Daoy (cell line): ENCODE results near the gene SLC1A2. TPM values are rescaled to one million over a fixed set of nuclear protein-coding genes. Genes with fewer than 3 reads are reported as not detected.
A peak's percentile ranks its signal among the peaks of the same experiment; 100 is the strongest.

Experiments
- DNase-seq: peaks from one replicate; pipeline ENCODE4 v3.0.0-alpha.2; 2015; ENCODE audit warnings: low read depth
- total RNA-seq: library from RNA; depleted of rRNA; stranded (reverse); fragments of >200 nt; shearing (Covaris generic); gene quantifications from 2 replicates; pipeline ENCODE4 v1.2.3, GENCODE V29; 2014

SLC1A2 gene
- total RNA-seq, 1 experiment from 2014 or later, result 0.17 TPM

DNA sequence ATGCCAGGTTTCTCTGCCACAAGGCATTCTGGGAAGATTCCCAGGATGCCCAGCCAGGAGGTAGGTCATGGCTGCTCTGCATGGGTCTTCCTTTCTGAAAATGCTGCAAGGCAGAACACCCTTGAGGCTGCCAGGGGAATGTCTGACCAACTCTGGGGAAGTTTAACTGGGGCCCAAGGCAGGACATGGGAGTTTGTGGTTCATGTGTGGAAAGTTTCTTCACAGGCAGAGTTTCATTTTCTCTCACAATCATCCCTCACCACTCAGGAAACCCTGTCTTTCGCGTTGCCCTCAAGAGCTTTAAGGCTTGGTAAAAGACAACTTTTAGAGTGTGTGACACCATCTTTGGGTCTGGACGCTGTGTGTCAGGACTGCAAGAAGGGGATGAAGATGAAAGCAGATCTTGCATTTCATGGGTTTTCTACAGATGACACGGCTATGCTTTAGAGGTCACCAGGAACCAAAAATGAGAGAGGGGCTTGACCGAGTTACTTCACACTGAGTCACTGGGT, 146.9 kb downstream of the SLC1A2 start:
- DNase-seq, result no peak

DNA sequence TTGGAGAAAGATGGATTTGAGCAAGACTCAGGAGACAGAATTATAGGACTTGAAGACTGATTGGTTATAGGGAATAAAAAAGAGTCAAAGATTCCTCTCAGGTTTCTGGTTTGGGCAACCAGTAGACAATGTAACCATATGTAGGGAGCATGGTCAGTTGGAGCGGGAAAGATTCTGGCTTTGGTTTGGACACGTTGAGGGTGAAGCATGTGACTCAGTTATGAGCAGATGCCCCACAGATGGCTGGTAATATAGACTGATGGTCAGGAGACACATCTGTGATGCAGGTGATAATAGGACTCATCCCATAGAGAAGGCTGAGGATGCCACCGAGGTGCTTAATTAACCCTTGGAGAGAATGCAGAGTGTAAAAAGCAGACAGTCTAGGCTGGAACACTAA, 148.3 kb downstream of the SLC1A2 start:
- DNase-seq, result no peak

DNA sequence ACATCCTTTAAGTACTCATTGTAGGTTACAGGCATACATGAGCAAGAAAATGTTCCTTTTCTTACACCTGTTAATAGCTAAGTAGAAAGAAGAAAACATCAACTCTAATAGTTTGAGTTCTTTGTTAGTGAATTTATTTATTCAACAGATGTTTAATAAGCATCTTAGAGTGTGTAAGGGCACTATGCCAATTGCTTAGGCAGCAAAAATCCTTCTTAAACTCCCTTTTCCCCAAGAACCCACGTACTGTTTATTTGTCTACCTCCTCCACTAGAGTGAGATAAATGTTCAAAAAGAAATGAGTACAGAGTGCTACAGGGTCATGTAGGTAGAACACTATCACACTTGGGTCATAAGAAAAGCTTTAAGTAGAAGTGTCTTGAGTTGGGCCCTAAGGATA, 149.0 kb downstream of the SLC1A2 start:
- DNase-seq, result no peak

DNA sequence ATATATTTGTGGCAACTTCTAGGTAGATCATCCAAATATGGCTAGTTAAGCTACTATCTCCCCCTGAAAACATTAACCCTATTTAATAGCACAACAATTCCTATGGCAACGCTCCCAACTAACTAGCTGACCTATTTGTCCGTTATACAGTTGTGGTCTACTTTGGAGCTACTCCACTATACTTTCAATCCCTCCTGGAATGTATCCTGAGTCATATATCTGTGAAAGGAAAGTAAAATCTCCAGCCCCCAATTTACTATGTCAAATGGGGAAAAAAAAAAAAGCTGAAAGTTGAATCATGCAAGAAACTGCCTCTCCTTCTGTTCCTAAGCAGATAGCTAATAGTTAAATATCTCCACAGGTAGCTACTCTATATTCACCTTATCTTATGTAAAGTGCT, 151.9 kb downstream of the SLC1A2 start:
- peak; percentile 68 for DNase-seq

DNA sequence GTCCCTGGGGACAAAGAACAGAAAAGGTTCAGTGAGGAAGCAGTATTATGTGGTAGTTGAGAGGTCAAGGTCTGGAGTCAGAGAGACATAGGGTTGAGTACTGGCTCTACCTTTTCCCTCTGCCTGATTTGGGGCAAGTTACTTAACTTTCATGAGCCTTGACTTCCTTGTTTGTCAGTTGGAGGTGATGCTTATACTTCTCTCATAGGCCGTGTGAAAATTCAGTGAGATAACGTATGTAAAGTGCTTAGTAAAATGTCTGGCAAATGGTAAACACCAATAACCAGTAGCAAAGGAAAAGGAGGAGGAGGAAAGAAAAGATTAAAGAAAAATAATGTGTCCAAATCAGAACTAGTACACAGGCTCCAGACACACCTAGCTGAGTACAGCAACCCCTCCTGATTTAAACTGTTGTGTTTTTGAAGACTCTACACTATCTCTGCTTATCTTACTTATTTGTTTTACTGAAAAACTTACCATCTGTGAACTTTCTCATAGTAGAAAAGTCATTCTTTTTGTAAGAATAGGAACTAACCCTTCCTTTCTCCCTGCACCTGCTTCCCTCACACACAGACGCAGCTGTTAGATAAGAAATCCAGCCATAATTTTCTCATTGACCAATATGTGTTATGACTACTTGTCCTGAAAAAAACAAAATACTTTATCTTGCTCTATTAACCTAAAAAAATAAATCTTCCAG, 153.5 kb downstream of the SLC1A2 start:
- DNase-seq, result no peak

DNA sequence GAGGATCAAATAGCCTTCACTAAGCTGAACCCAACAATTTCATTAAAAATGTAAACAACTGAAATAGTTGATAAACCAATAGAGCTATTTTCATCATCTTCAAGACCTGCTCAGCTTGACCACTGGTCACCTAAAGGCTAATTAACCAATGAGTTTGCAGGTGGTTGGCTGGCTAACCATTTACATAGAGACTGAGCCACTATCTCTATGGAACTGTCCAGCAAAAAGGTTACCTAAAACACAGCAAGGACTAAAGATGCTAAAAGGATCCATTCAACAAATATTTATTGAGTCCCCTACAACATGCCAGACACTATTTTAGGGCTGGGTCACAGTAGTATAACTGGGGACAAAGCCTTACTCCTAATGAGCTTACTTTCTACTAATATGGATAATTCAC, 156.6 kb downstream of the SLC1A2 start:
- DNase-seq, result no peak

DNA sequence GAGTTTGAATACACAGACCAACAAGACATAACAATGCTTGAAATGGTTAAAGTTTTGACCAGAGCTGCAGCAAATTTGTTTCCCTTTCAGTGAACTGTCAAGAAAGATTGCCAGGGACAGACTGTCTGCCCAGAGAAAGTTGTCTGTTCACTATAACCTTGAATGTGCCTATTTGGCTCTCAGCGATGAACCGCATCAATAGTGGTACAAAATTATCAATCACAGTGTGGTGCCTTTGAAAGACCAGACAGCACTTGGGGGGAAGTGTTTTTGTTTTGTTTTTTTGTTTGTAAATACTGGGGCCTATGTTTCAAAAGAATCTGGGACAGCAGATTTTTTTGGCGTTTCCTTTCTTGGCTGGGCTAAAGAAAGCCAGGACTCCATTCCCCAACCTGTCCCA, 157.3 kb downstream of the SLC1A2 start:
- no peak for DNase-seq

DNA sequence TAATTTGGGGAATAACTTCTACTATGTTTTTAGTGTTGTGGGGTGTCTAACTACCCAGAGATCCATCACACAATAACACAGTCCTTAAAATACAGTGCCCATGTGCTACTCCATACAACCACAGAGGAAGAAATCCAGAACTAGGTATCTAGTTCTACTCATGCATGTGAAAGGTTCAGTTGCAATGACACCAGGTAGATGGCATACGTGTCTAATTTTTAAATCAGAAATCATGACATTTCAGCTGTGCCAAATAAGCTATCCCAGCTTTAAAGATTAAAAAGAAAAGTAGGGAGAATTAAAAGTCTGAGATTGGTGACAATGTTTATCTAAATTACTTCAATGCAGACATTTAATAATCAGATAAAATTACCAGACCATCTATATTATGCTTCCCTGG, 158.2 kb downstream of the SLC1A2 start:
- no peak for DNase-seq

DNA sequence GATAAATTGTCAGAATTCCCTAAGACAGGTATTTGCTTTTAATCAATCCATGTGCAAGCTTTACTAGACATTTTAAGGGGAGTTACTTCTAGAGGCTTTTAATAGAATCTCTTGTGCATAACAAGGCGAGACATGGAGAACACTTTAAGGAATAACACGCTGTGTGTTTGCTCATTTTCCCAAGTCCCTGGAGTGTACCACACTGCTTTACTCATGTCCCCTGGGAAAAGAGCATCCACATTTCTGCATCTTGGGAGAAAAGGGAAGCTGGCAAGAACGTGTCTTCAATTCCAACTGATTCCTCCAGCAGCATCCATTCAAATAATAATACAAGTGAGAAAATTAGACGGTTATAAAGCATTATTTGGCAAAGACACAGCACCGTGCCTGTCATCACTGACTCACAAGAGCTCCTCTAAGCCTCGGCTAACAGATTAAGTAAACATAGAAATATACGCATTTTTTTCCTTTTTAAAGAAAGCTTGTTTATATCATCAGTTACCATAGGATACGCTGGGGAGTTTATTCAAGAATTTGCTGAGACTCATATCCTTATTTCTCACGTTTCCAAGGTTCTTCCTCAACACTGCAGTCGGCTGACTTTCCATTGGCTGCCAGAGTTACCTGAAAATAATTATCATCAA, 158.9 kb downstream of the SLC1A2 start:
- peak; percentile 60 for DNase-seq

DNA sequence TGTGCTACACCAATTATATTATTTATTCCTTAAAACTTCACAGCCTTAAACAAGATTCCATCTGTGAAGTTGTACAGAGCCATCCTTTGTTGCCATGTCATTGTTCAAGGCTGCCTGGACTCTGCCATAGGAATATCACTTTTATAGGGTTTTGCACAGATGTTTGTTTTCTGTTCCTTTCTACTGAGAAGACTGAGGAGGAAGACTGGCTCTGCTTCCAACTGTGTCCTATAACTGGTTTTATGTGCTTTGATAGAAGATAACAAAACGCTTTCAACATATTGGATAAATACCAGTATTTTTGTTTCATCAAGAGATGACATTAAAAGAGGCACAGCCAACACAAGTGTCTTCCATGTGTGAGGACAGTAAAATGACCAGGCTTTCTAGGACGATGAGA, 159.8 kb downstream of the SLC1A2 start:
- DNase-seq, result no peak

DNA sequence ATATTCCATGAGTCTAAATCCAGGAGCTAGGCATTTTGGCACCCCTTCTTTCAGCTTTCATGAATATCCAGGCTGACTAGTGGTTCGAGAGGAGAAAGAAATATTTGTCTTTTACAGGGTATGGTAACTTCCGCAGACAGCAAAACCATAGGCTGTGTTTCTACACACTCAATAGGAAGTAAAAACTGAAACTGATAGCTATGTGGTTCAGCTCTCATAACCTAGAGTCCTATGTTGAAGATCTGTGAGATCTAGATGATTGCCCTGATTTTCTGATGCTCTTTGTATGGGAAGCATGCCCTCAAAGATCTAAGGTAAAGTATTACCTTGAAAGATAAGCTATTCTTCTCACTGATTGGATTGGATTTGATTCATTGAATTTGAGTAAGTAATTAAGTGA, 162.1 kb downstream of the SLC1A2 start:
- no peak for DNase-seq

DNA sequence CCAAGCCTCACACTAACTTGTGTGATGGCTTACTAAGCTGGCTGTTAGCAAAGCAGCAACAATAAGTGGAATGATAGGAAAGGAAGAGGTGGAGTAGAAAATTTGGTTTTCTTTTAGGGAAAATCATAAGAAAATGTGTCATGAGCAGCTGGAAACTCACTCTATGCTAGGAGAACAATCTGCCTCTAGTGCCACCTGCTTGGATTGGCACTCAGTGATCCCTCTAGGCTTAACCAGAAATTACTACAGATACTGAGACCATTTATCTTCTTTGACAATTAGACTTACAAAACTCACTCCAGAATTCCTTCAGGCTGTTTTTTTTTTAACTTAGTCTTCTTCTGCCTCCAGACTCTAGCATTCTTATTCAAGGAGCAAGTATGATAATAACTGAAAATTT, 163.1 kb downstream of the SLC1A2 start:
- no peak for DNase-seq

DNA sequence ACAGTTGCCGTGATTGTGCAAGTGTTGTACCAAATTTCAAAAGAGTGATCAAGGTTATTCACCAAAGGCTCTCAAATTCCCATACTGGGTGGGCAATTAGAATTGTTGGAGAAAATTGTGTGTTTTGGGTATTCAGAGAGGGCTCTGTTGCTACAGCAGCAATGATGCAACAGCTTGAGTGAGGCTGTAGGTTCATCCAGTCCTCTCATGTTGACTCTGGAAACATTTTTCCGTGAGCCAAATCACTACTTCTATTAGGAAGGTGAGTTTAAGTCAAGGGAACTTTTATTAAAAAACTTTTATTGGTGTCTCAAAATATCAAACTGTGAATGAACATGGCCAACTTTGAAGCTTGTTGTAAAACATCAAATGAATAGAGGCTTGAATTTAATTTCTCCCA, 163.8 kb downstream of the SLC1A2 start:
- no peak for DNase-seq

DNA sequence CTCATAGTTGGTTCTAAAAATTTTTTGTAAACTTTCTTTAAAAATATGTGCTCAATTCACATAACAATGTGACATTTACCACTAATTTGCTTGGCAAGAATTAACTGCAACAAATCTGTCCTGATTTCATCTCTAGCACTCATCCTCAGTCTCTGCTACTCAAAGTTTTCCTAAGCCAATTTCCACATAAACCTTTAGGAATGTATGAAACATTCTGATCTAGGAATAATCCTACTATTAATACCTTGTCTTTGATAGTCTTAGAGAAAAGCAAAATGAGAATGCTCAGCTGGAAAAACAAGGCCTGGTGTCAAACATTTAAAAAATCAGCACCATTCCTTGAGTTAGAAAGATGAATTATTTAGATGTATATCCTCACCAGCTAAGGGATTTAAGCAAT, 166.1 kb downstream of the SLC1A2 start:
- DNase-seq, result no peak

DNA sequence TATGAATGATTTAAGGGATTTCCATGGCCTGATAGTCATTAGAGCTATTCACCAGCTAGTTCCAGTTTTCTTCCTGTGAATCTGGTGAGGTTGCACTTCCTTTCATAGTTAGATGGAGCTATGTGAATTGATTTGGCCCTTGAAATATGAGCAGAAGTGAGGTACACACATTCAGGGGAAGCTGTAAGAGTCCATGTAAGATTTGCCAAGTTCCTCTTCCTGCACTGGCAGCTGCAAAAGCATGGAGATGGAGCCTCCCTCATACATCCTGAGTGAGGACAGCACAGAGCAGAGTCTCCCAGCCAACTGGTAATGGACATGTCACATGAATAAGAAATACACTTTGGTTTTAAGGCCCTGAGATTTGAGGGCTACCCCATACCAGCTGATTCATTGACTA, 168.7 kb downstream of the SLC1A2 start:
- DNase-seq, result no peak

DNA sequence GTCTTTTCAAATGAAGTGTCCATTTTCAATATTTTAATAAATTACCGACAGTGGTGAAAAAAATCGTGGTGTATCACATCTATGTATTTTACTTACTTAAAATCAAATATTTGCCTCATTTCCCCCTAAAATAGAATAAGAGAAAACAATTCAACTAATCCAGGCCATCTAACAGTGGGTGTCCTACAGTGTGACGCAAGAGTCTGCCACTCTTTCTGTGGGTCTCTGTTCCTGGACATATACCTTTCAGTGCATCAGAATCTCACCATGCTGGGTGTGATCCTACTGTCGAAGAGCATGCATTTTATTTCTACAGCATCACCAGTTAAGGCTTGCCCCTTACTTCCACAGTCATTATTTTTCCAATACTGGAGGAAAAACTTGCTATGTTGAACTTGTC, 169.2 kb downstream of the SLC1A2 start:
- no peak for DNase-seq

DNA sequence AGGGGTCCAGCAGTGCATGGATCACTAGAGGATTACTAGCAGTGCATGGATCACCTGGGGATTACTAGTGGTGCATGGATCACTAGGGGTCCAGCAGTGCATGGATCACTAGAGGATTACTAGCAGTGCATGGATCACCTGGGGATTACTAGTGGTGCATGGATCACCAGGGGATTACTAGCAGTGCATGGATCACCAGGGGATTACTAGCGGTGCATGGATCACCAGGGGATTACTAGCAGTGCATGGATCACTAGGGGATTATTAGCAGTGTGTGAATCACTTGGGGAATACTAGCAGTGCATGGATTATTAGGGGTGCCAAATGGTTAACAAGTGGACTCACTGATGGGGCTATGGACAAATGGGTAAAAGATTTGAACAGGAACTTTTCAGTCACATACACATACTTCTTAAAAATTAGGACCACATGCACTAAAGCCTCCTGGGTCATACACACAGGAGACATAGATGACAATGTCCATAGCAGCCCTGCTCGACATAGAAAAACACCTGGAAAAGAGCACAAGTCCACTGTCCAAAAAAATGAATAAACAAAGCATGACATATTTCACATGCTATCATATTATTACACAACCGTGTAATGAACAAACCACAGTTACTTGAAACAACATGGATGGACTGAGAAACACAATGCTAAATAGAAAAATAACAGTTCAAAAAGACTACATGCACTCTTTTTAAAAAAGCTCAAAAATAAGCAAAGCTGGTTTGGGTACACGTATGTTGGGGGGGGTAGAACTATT, 170.6 kb downstream of the SLC1A2 start:
- DNase-seq, result no peak

DNA sequence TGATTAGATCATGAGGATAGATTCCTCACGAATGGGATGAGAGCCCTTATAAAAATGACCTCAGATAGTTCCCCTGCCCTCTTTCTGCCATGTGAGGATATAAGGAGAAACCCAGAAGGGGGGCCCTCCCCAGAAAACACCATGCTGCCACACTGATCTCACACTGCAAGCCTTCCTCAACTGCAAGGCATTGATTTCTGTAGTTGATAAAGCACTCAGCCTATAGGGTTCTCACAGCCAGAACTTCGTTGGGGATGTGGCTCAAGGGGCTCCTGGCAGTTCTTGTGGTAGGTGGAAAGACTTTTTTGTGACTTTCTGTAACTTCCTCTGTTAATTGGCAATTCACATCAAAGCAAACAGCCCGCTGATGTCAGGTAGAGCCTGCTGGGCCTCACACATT, 171.5 kb downstream of the SLC1A2 start:
- DNase-seq, result no peak

DNA sequence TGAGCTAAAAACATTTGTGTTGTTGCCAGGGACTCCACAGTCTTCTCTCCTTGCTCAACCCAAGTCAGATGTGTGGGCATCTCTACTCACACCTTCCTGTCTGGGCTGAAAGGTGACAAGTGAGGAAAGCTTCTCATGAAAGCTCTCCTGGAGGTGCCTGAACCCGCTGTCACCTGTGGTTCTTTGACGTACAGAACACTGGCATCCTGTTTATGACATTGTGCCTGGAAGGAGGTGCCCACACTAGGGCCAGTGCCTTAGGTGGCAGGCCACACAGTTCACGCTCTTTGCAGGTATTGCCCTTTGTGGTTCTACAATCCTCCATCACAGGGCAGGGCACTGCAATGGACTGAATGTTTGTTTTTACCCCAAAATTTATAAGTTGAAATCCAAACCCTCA, 171.9 kb downstream of the SLC1A2 start:
- no peak for DNase-seq

DNA sequence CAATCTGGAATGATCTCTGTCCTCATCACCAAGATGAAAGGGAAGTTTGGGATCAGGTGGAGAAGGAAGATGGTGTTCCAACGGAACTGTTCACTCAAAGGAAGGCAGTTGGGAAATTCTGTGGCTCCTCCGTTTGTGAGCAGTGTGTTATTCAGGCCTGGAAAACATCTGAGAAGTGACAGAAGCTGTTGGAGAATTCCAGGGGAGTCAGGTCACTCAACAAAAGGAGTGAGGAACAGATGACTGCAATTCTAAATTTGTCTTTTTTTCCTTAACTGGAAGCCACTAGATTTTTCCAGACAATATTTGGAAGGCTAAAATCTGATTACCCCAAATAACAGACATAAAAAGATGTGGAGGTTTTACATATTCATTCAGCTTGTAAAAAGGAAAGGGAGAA, 172.6 kb downstream of the SLC1A2 start:
- no peak for DNase-seq

DNA sequence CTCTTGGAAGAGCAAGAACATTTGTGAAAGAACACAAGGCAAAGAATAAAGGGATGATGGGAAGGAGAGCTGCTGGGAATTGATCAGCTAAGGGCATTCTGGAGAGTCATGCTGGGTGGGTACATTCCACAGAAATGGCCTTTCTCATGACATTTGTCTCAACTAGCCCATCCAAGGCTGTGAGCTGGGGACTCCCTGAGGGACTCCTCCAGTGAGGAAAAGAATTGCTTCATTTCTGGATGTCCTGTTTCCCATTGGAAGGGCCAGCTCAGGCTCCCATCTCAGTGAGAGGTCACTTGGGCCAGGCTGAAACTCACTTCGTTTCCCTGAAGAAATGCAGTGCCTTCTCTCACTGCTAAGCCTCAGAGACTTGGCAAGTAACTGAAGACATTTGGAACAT, 173.6 kb downstream of the SLC1A2 start:
- no peak for DNase-seq

DNA sequence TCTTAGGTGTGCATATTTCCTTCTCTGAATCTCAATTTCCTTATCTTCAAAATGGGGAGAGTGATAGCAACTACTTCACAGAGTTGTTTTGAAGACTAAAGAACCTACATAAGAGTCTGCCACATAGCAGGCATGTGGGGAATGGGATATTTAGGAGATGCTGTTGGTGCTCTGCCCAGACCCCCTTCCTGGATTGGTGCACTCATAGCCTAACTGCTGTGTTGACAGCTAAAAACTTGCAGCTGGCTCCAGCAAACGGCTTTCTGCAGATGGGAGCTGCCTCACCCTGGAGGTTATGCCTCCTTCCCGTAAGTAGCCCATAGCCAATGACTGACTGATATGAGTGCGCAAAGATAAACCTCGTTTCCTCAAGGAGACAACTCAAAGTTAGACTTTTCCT, 174.3 kb downstream of the SLC1A2 start:
- DNase-seq, result no peak

DNA sequence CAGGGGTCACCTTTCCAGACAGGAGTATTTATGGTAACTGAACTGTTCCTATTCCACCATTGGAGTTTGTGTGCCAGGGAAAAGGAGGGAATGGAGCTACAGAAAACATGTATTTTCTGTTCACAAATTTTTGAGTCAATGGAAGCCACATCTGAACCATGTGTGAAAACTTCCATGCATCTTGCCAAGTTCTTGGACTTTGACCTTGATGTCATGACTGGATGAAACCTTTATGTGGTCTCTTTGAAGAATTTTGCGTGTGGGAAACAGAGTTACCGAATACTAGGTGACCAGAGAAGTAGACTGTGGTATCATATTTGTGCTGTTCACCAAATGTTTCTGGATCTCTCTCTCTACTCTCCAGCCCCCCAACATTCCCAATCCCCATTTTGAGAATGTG, 175.6 kb downstream of the SLC1A2 start:
- DNase-seq, result no peak
